Fibroblast of villous mesenchyme (primary cell): Measurements from ENCODE around the gene EFNB1. TPM values are rescaled to one million over a fixed set of nuclear protein-coding genes. Genes with fewer than 3 reads are reported as not detected.
"Not testable (repeated sequence)": the region's sequence is repeated elsewhere in the genome, so short reads cannot be mapped to it uniquely, and the experiment has no call there.

Experiments
- DNase-seq: peaks from one replicate; pipeline ENCODE4 v3.0.0-alpha.2; 2010; ENCODE audit warnings: low read depth
- H3K4me3 ChIP-seq: 2 replicates; pipeline ENCODE4 v1.5.1; 2011; ENCODE audit warnings: low read depth, mild to moderate bottlenecking, low read length
- CTCF ChIP-seq: IDR thresholded peaks from 2 replicates; pipeline ENCODE4 v1.5.1; 2012; ENCODE audit warnings: low read depth, mild to moderate bottlenecking, low read length; ENCODE audit not compliant: insufficient read depth
- total RNA-seq: library from RNA; depleted of rRNA; stranded (reverse); fragments of >200 nt; gene quantifications from 2 replicates; pipeline ENCODE4 v1.2.3, GENCODE V29; 2012

The EFNB1 gene
- total RNA-seq: 10.6 and 24.6 TPM in 2 replicates

GRCh38 chrX:68828740-68829581 is at the start of gene EFNB1:
EFNB1 (plus strand) TSS chrX:68829021; CDS start chrX:68829777, 756 bp downstream.
- TF ChIP-seq CTCF: no peak
- H3K4me3 ChIP-seq: peak within 1 kb of the TSS; percentile 72

GRCh38 chrX:68781295-68781694 is 47.5 kb upstream of the EFNB1 start:
- DNase-seq, H3K4me3 ChIP-seq: not testable (repeated sequence)

More at GRCh38 chrX:68828740-68829581, at the start of gene EFNB1:
- peak; percentile 97 for DNase-seq

- no peak for TF ChIP-seq CTCF
- no peak overlapping the region for H3K4me3 ChIP-seq
- DNase-seq: no peak
Measured at GRCh38 chrX:68784816-68785215, 44.0 kb upstream of the EFNB1 start.

- not testable (repeated sequence) for DNase-seq, H3K4me3 ChIP-seq
Measured at GRCh38 chrX:68786581-68786980, 42.2 kb upstream of the EFNB1 start.

DNA sequence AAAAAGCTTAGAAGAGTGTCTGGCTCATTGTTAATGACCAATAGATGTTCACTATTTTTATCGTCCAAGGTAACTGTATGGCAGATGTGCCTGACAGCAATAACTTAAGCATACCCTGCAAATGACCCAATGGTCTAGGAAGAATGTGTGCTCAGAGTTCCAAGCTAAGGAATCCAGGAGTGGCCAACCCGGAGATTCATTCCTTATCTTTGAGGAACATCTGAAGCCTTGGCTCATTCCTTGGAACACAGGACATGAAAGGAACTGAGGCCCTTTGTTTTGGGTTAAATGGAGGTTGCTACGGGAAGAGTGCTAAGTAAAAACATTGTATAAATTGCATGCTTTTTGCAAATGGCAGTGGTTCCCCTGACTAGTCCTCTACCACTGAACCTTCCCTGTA is 38.9 kb upstream of the EFNB1 start:
- no peak overlapping the region for H3K4me3 ChIP-seq
- TF ChIP-seq CTCF: no peak
- peak; percentile 9 for DNase-seq

GRCh38 chrX:68792083-68792482 is 36.7 kb upstream of the EFNB1 start:
- no peak for DNase-seq
- H3K4me3 ChIP-seq: no peak overlapping the region
- TF ChIP-seq CTCF: no peak

GRCh38 chrX:68794461-68794860 is 34.4 kb upstream of the EFNB1 start:
- no peak for TF ChIP-seq CTCF
- H3K4me3 ChIP-seq: no peak overlapping the region
- no peak for DNase-seq

DNA sequence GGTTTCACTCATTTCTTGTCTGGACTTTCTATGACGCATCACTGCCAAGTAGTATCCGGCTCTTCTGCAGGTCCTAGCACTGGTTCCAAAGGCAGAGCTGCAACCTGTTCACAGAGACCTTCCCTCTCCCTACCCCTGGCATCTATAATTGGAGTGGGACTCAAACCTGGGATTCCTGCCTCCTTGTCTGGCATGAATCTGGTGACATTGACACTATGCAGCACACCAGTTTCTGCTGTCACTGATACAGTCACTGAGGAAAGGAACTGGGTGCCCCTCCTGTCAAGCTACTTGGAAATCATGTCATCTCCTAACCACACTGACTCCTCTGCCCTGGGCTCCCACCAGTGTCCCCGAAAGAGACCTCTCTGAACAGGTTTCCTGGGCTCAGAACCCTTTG is 33.1 kb upstream of the EFNB1 start:
- no peak overlapping the region for H3K4me3 ChIP-seq
- TF ChIP-seq CTCF: no peak
- no peak for DNase-seq

DNA sequence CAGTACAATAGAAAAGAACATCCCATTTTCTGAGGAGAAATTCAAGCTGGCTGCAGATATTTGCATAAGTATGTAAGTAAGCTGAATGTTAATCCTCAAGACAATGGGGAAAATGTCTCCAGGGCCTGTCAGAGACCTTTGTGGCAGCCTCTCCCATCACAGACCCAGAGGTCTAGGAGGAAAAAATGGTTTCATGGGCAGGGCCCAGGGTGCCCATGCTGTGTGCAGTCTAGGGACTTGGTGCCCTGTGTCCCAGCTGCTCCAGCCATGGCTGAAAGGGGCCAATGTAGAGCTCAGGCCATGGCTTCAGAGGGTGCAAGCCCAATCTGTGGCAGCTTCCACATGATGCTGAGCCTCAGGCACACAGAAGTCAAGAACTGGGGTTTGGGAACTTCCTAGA is 30.4 kb upstream of the EFNB1 start:
- not testable (repeated sequence) for DNase-seq, H3K4me3 ChIP-seq
